Mucosa of rectum (tissue), 2 donors: ENCODE results near the gene SUCLG1.
A peak's percentile ranks its signal among the peaks of the same experiment; 100 is the strongest.
"Not testable (repeated sequence)": the region's sequence is repeated elsewhere in the genome, so short reads cannot be mapped to it uniquely, and the experiment has no call there.

ENCODE experiments used
- H3K27ac ChIP-seq, 2 donors: one replicate each; pipeline ENCODE4 v1.7.0; 2013; ENCODE audit warnings: inconsistent platforms in 2 of 2, low read depth in 2 of 2, low read length in 2 of 2
- H3K27me3 ChIP-seq, 2 donors: one replicate each; pipeline ENCODE4 v1.7.0; 2013; ENCODE audit warnings: low read length in 2 of 2; ENCODE audit not compliant: control insufficient read depth in 2 of 2, insufficient read depth in 2 of 2
- H3K36me3 ChIP-seq, 2 donors: one replicate each; pipeline ENCODE4 v1.7.0; 2013; ENCODE audit warnings: low read length in 2 of 2; ENCODE audit not compliant: control insufficient read depth in 2 of 2, insufficient read depth in 2 of 2
- H3K4me1 ChIP-seq, 2 donors: one replicate each; pipeline ENCODE4 v1.7.0; 2013; ENCODE audit warnings: low read length in 2 of 2, mild to moderate bottlenecking in 1 of 2; ENCODE audit not compliant: control insufficient read depth in 2 of 2, insufficient read depth in 2 of 2
- H3K4me3 ChIP-seq, 2 donors: one replicate each; pipeline ENCODE4 v1.7.0; 2013; ENCODE audit warnings: low read length in 2 of 2
- H3K9ac ChIP-seq, 2 donors: one replicate each; pipeline ENCODE4 v1.7.0; 2013; ENCODE audit warnings: low read length in 2 of 2, low read depth in 1 of 2, mild to moderate bottlenecking in 1 of 2
- H3K9me3 ChIP-seq, 2 donors: one replicate each; pipeline ENCODE4 v1.7.0; 2013; ENCODE audit warnings: low read length in 2 of 2; ENCODE audit not compliant: control insufficient read depth in 2 of 2
- donor health status: healthy.
- donor health status: Normal muscosa, but diverticular disease.

The SUCLG1 gene

GRCh38 chr2:84487298-84487996 is 28.4 kb upstream of the SUCLG1 start:
- H3K27me3 ChIP-seq: no peaks in the 10 kb centered on the region
- no peaks in the 10 kb centered on the region for H3K36me3 ChIP-seq
- H3K9me3 ChIP-seq: no peaks in the 10 kb centered on the region
- H3K27ac ChIP-seq: peak overlapping the region; percentile 70 to 85
- H3K4me3 ChIP-seq: no peak overlapping the region
- H3K4me1 ChIP-seq: peaks cover 7 to 25% of the 10 kb centered on the region in 2 donors
- H3K9ac ChIP-seq: no peak overlapping the region

GRCh38 chr2:84486441-84487115 is 27.5 kb upstream of the SUCLG1 start:
- Histone ChIP-seq H3K9me3 (no peaks in the 10 kb centered on the region), H3K9ac (peak overlapping the region in 1 of 2 donors; percentile 40), H3K4me1 (peaks cover 7 to 25% of the 10 kb centered on the region in 2 donors), H3K27ac (peak overlapping the region; percentile 79 to 85), H3K36me3 (no peaks in the 10 kb centered on the region), H3K4me3 (no peak overlapping the region), H3K27me3 (no peaks in the 10 kb centered on the region)

GRCh38 chr2:84483320-84483719 is 24.2 kb upstream of the SUCLG1 start:
- Histone ChIP-seq H3K9ac (no peak overlapping the region), H3K27me3 (no peaks in the 10 kb centered on the region), H3K9me3 (no peaks in the 10 kb centered on the region), H3K27ac (no peak overlapping the region), H3K4me1 (peaks cover 7 to 25% of the 10 kb centered on the region in 2 donors), H3K4me3 (no peak overlapping the region), H3K36me3 (no peaks in the 10 kb centered on the region)

- Histone ChIP-seq H3K9ac (no peak overlapping the region), H3K27ac (no peak overlapping the region), H3K4me1 (peaks cover 6 to 21% of the 10 kb centered on the region in 2 donors), H3K4me3 (no peak overlapping the region), H3K27me3 (no peaks in the 10 kb centered on the region), H3K36me3 (peaks cover 0 to 3% of the 10 kb centered on the region in 2 donors), H3K9me3 (peaks cover under 1 to 2% of the 10 kb centered on the region in 2 donors)
Measured at GRCh38 chr2:84482603-84483002, 23.5 kb upstream of the SUCLG1 start.

- peaks cover 0 to 3% of the 10 kb centered on the region in 2 donors for H3K36me3 ChIP-seq
- H3K4me3 ChIP-seq: no peak overlapping the region
- peaks cover 0 to 12% of the 10 kb centered on the region in 2 donors for H3K4me1 ChIP-seq
- H3K9me3 ChIP-seq: peaks cover 5% of the 10 kb centered on the region in 2 donors
- H3K27ac ChIP-seq: no peak overlapping the region
- no peak overlapping the region for H3K9ac ChIP-seq
- no peaks in the 10 kb centered on the region for H3K27me3 ChIP-seq
Measured at GRCh38 chr2:84481702-84482101, 22.6 kb upstream of the SUCLG1 start.

- H3K9ac ChIP-seq: no peak overlapping the region
- H3K27ac ChIP-seq: no peak overlapping the region
- H3K4me3 ChIP-seq: no peak overlapping the region
- no peaks in the 10 kb centered on the region for H3K27me3 ChIP-seq
- no peaks in the 10 kb centered on the region for H3K4me1 ChIP-seq
- peaks cover 0 to 3% of the 10 kb centered on the region in 2 donors for H3K36me3 ChIP-seq
- peaks cover 5% of the 10 kb centered on the region in 2 donors for H3K9me3 ChIP-seq
Measured at GRCh38 chr2:84478867-84479266, 19.8 kb upstream of the SUCLG1 start.

GRCh38 chr2:84477886-84478285 is 18.8 kb upstream of the SUCLG1 start:
- Histone ChIP-seq H3K4me3 (no peak overlapping the region), H3K9ac (no peak overlapping the region), H3K36me3 (peaks cover 0 to 3% of the 10 kb centered on the region in 2 donors), H3K4me1 (no peaks in the 10 kb centered on the region), H3K27me3 (no peaks in the 10 kb centered on the region), H3K27ac (no peak overlapping the region), H3K9me3 (peaks cover 5% of the 10 kb centered on the region in 2 donors)

GRCh38 chr2:84474176-84474575 is 15.1 kb upstream of the SUCLG1 start:
- Histone ChIP-seq H3K36me3 (peaks cover 0 to 3% of the 10 kb centered on the region in 2 donors), H3K9ac (no peak overlapping the region), H3K27me3 (no peaks in the 10 kb centered on the region), H3K9me3 (peaks cover 5% of the 10 kb centered on the region in 2 donors), H3K4me1 (no peaks in the 10 kb centered on the region), H3K4me3 (no peak overlapping the region), H3K27ac (no peak overlapping the region)

- peaks cover 5% of the 10 kb centered on the region in 2 donors for H3K9me3 ChIP-seq
- no peak overlapping the region for H3K27ac ChIP-seq
- no peak overlapping the region for H3K4me3 ChIP-seq
- H3K9ac ChIP-seq: no peak overlapping the region
- no peaks in the 10 kb centered on the region for H3K4me1 ChIP-seq
- peaks cover 0 to 3% of the 10 kb centered on the region in 2 donors for H3K36me3 ChIP-seq
- H3K27me3 ChIP-seq: no peaks in the 10 kb centered on the region
Measured at GRCh38 chr2:84472856-84473565, 13.9 kb upstream of the SUCLG1 start.

- not testable (repeated sequence) for H3K36me3 ChIP-seq, H3K9ac ChIP-seq, H3K4me1 ChIP-seq, H3K9me3 ChIP-seq, H3K4me3 ChIP-seq, H3K27ac ChIP-seq, H3K27me3 ChIP-seq
Measured at GRCh38 chr2:84472423-84472822, 13.3 kb upstream of the SUCLG1 start.
